ENCODE measurements around the gene TAS2R40. TPM values are rescaled to one million over a fixed set of nuclear protein-coding genes. Genes with fewer than 3 reads are reported as not detected.
"Not testable (repeated sequence)": the region's sequence is repeated elsewhere in the genome, so short reads cannot be mapped to it uniquely, and the experiment has no call there.

The TAS2R40 gene
- not detected for total RNA-seq

GRCh38 chr7:143221737-143222136, at the start of gene TAS2R40:
TAS2R40 (plus strand) TSS chr7:143222037; CDS start chr7:143222079, 42 bp downstream.
- DNase-seq (ENCODE audit: low spot score) (no peak), ATAC-seq (no peak)
- intact Hi-C loops (cut with DNase I): no loop called here

DNA sequence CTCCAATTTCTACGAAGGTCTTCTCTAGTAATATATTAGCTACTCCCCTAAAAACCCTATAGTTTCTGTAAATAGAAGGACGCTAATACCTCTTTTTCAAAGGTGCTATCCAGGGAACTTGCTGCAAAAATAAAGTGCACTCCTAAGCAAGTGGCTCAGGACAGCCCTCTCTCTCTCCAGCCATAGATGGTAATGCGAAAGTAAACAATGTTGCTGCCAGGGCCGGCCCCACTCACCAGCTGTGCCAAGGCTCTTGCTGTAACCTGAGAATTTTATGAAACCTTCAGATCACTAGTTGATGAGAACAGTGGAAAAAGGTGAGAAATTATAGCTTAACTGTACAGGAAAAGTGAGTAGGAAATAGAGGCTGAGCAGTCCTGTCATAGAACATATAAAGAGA, 49.5 kb upstream of the TAS2R40 start:
- no peak for DNase-seq (ENCODE audit: low spot score)
- intact Hi-C loops (cut with DNase I): no loop called here
- no peak for ATAC-seq

DNA sequence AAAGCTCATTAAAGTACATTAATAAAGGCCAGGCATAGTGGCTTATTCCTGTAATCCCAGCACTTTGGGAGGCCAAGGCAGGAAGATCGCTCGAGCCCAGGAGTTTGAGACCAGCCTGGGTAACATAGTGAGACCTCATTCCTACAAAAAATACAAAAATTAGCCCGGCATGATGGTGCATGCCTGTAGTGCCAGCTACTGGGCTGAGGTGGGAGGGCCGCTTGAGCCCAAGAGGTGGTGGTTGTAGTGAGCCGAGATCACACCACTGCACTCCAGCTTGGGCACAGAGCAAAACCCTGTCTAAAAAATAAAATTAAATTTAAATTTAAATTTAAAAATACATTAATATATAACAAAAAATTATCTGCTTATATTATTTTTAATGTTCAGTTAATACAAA, 45.7 kb upstream of the TAS2R40 start:
- DNase-seq (ENCODE audit: low spot score): no peak
- intact Hi-C loops (cut with DNase I): no loop called here
- ATAC-seq: no peak

DNA sequence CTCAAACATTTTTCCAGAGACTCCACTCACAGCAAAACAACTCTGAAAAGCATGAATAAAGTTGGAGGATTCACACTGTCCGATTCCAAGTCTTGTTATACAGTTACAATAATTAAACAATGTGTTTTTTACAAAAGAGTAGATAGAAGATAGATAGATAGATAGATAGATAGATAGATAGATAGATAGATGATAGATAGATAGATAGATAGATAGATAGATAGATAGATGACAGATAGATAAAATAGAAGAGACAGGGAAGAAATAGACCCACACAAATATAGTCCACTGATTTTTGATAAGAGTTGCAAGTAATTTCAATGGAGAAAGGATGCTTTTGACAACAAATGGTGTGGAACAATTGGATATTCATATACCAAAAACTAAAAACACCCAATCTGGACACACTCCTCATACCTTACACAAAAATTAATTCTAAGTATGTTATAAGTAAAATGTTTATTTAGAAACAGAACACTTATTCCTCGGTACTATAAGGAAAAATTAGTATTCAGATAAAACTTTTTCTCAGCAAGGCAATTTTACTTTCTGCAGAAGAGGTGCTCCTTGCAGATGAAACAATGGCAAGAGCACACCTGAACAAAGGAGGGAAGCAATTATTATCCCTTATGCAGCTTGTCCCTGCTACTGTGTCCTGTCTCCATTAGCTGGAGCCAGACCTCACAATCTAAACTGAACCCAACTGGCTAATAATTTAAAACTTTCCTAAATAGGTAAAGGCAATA, 44.3 kb upstream of the TAS2R40 start:
- no peak for DNase-seq (ENCODE audit: low spot score)
- no peak for ATAC-seq
- intact Hi-C loops (cut with DNase I): no loop called here

- ATAC-seq; intact Hi-C loops (cut with DNase I); DNase-seq (ENCODE audit: low spot score): not testable (repeated sequence)
Observed at GRCh38 chr7:143180771-143181170, 41.1 kb upstream of the TAS2R40 start.

GRCh38 chr7:143181349-143181748, 40.5 kb upstream of the TAS2R40 start:
- no peak for ATAC-seq
- intact Hi-C loops (cut with DNase I): no loop called here

DNA sequence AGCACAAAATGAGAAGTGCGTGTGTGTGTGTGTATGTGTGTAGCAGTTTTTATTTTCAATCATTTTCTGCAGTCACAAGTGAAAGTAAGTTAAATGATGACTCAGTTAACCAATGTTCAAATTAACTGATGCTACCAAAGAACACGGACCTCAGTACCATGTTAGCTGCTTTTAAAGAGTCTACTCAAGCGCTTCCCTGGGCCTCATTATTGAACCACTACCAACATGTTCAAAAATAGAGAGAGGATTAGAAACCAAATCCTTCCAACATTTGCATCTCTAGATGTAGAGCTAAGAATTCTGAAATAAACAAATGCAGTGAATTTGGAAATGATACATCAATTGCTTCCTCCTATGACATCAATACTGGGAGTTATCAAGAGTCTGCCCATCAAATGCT, 38.8 kb upstream of the TAS2R40 start, which contains the start of gene TAS2R39:
Gene TAS2R39 (plus strand): TSS at position 396 of the 400 bp plus-strand sequence. CDS start 0 bp downstream, at position 396.
- intact Hi-C loops (cut with DNase I): no loop called here
- ATAC-seq (no peak), DNase-seq (ENCODE audit: low spot score) (no peak)

More at GRCh38 chr7:143181349-143181748, 40.5 kb upstream of the TAS2R40 start:
- DNase-seq (ENCODE audit: low spot score): no peak

- no peak for ATAC-seq
- DNase-seq (ENCODE audit: low spot score): no peak
- intact Hi-C loops (cut with DNase I): no loop called here
Observed at GRCh38 chr7:143185551-143185950, 36.3 kb upstream of the TAS2R40 start.

GRCh38 chr7:143188994-143189393, 32.8 kb upstream of the TAS2R40 start:
- intact Hi-C loops (cut with DNase I): no loop called here
- no peak for DNase-seq (ENCODE audit: low spot score)
- ATAC-seq: no peak

DNA sequence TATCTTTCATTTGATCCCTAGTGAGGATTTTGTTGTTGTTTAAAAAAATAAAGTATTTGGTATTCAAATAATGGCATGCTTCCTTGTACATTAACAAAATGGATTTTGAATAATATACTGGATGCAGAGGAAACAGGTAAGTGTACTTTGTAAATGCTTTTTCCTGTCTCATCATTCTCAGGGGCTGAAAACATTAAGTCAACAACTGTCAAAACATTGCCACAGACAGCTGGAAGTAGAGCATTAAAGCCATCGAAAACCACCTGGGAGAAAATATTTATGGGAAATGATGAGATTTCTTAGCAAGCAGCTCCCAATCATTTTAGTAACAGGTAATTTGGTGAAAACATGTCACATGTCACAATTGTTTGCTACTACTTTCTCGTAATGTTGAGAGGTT, 28.0 kb upstream of the TAS2R40 start:
- no peak for DNase-seq (ENCODE audit: low spot score)
- no peak for ATAC-seq
- intact Hi-C loops (cut with DNase I): no loop called here

DNA sequence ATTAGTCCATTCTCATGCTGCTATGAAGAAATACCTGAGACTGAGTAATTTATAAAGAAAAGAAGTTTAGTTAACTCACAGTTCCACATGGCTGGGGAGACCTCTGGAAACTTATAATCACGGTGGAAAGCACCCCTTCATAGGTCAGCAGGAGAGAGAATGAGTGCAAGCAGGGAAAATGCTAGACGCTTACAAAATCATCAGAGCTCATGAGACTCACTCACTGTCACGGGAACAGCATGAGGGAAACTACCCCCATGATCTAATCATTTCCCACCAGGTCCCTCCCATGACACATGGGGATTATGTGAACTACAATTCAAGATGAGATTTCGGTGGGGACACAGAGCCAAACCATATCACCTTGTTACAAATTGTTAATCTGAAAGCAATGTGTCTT, 22.8 kb upstream of the TAS2R40 start:
- DNase-seq (ENCODE audit: low spot score) (no peak), ATAC-seq (no peak)
- intact Hi-C loops (cut with DNase I): no loop called here

DNA sequence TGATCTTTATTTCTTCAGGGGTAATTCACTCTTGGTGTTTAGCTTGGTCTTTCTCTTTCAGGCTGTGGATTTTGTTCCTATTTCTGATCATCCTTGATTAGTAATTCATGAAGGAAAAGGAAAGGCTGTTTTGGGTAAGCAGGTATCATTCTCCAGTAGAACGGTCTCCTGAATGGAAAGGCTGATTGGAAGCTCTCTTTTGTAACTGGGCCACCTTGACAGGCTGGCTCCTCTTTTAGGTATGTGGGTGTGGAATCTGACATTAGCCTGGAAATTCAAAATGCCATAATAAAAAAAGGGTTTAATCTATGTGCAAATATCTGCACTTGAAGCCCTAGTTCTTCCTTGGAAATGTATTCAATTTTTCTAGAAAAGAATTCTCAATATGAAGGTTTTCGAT, 19.7 kb upstream of the TAS2R40 start:
- intact Hi-C loops (cut with DNase I): no loop called here
- ATAC-seq (no peak), DNase-seq (ENCODE audit: low spot score) (no peak)

DNA sequence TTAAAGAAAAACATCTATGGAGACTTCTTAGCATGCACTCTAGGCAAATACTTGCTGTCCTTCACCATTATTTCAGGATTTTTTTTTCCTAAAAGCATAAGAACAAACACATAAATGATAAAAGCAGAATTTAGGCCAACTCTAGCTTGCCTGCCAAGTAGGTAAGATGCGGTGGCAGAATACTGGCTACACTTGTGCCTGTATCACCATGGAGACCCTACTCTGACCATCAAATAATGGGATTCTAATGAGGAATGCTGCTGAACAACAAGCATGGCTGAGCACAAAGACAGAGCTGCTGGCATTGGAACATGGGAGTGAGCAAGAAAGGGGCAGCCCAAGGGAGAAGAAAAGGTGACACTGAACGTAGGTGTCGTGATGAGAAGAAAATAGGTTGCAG, 18.5 kb upstream of the TAS2R40 start:
- intact Hi-C loops (cut with DNase I): no loop called here
- no peak for ATAC-seq
- no peak for DNase-seq (ENCODE audit: low spot score)

- DNase-seq (ENCODE audit: low spot score) (no peak), ATAC-seq (peak; percentile 74)
- intact Hi-C loops (cut with DNase I): no loop called here
Observed at GRCh38 chr7:143205560-143206293, 16.1 kb upstream of the TAS2R40 start.

- no peak for ATAC-seq
- no peak for DNase-seq (ENCODE audit: low spot score)
- intact Hi-C loops (cut with DNase I): no loop called here
Observed at GRCh38 chr7:143210541-143210940, 11.3 kb upstream of the TAS2R40 start.

DNA sequence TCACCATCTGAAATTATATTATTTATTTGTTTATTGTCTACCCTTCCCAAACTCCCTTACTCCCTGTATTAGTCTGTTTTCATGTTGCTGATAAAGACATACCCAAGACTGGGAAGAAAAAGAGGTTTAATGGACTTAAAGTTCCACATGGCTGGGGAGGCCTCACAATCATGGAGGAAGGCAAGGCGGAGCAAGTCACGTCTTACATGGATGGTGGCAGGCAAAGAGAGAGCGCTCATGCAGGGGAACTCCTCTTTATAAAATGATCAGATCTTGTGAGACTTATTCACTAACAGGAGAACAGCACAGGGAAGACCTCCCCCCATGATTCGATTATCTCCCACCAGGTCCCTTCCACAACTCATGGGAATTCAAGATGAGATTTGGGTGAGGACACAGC, 8.4 kb upstream of the TAS2R40 start:
- DNase-seq (ENCODE audit: low spot score); ATAC-seq; intact Hi-C loops (cut with DNase I): not testable (repeated sequence)

DNA sequence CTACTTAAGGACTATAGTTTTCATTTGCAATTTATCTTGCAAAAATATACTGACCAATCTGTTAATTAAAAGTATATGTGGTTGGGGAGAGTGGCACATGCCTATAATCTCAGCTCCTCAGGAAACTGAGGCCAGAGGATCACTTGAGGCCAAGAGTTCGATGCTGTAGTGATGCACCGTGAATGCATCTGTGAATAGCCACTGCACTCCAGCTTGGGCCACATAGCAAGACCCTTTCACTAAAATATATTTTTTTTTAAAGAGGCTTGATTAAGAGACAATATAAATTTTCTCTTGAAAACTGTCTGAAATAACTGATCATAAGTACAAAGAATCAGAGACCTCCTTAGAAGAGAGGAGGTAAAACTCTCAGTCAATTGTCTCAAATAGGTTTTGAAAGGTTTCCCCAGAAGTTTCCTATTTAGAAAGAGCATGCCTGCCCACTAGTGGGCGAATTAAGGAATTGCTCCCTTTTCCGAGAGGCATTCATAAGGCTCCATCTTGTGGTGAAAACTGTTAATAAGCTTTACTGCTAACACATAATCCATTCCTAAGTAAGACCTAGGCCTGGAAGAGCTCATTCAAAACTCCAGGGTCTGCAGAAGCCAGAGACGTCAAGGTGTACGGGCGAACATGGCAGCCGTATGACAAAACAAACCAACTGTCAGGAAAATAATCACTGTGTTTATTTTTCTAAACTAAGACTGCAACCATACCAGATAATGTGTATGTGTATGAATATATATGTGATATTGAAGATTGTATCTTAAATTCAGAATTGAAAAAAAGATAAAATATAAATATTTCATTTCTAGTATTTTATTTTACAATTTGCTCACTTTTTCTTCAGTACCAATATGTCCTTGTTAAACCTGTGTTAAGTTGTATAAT, 6.8 kb upstream of the TAS2R40 start:
- ATAC-seq: peak; percentile 82
- DNase-seq (ENCODE audit: low spot score): peak; percentile 67
- intact Hi-C loops (cut with DNase I): loop anchor here (5.0 kb wide), 1 partner anchor 203 kb away; no protein-coding TSS in a partner anchor

DNA sequence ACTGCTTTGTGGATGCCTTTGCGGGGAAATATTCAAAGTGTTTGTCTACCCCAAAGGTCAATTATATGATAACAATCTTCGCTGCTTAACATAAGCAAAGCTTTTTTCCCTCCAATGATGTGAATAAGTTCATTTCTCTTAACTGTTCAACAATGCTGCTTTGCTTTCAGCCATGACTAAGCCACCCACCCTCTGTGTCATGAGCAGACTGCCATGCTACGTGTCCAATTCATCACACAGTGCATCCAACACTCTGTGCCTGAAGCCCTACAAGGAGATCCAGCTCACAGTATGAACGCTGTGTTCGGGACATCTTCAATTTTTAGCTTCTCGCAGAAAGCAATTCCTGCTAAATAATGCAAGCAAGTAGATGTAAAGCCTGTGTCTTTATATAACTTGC, 5.7 kb upstream of the TAS2R40 start:
- intact Hi-C loops (cut with DNase I): loop anchor here (5.0 kb wide), 1 partner anchor 204 kb away; no protein-coding TSS in a partner anchor
- ATAC-seq (no peak), DNase-seq (ENCODE audit: low spot score) (no peak)

GRCh38 chr7:143216686-143217085, 5.2 kb upstream of the TAS2R40 start:
- ATAC-seq (no peak), DNase-seq (ENCODE audit: low spot score) (no peak)
- intact Hi-C loops (cut with DNase I): loop anchor here (5.0 kb wide), 1 partner anchor 204 kb away; no protein-coding TSS in a partner anchor
